HG02588 (cell line): ENCODE measurements around the gene SMOC2.

Source experiments
- ATAC-seq: cut with Tn5 transposase; IDR thresholded peaks from one replicate; pipeline ENCODE4 v1.9.1; 2021; ENCODE audit warnings: mild to moderate bottlenecking, moderate library complexity; ENCODE audit not compliant: unreplicated experiment

SMOC2 gene, protein sequence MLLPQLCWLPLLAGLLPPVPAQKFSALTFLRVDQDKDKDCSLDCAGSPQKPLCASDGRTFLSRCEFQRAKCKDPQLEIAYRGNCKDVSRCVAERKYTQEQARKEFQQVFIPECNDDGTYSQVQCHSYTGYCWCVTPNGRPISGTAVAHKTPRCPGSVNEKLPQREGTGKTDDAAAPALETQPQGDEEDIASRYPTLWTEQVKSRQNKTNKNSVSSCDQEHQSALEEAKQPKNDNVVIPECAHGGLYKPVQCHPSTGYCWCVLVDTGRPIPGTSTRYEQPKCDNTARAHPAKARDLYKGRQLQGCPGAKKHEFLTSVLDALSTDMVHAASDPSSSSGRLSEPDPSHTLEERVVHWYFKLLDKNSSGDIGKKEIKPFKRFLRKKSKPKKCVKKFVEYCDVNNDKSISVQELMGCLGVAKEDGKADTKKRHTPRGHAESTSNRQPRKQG

DNA sequence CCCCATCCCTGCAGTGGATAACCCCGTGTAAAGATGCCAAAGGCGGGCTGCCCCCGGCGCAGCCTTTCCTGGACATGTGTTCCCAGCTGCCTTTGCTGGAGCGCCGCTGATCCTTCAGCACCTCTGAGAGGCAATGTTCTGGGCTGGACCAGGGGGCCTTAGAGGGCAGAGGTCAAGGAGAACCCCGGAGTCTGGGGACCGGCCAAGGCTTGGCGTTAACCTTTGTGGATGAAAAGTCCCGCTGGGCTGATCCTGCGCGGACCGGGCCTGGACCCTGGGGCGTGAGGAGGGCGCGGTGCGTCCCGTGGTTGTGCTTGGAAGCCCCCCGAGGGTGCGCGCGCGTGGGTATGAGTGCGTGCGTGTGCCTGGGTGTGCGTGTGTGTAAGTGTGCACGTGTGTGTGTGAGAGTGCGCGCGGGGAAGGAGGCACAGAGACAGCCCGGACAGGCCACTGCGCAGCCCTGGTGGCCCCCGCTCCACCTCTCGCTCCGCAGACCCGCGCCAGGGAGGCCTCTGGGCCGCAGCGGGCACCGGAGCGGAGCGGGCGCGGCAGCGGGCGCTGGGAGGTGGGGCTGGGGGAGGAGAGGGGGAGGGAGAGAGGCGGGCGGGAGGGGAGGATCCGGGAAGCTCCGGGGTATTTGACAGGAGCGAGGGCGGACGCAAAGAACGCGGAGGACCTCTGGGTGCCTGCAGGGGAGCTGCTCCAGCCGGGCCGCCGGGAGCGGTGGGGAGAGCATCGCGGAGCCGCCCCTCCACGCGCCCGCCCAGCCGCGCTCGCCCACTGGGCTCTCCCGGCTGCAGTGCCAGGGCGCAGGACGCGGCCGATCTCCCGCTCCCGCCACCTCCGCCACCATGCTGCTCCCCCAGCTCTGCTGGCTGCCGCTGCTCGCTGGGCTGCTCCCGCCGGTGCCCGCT, at the start of gene SMOC2:
Gene SMOC2, plus strand, starts transcription at position 665 of the 914 bp plus-strand sequence. Its CDS starts 187 bp downstream, at position 852.
- ATAC-seq: no peak

DNA sequence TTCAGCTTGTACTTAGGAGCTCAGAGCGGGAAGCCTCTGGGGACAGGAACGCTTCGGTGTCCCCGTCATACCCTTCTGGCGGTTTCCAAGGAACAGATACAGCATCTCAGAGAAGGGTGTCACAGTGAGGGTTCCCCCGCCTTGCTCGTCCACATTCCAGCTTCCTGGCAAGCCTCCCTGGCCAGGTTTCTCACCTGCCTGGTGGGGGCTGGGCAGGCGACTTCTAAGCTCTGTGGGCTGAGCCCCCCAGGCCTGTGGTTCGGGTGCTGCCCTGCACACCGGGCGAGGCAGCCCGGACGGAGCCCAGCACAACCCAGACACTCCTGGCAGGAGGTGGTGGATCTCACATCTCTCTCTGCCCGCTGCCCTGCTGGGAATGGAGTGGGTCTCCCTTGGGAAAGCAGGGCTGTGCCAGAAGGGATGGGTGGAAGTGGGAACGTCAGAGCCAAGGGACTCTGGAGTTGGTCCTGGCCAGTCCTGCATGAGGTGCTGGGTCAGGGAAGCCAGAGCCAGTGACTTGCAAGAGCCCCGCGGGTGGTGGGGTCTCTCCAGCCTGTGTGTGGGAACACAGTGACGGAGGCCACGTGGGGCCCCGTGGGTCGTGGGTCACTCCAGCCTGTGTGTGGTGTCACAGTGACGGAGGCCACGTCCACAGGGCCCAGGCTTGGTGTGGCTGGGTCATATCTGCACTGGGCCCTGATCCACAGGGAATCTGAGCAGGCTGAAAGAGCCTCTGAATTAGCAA, 47.7 kb upstream of the SMOC2 start:
- no peak for ATAC-seq

DNA sequence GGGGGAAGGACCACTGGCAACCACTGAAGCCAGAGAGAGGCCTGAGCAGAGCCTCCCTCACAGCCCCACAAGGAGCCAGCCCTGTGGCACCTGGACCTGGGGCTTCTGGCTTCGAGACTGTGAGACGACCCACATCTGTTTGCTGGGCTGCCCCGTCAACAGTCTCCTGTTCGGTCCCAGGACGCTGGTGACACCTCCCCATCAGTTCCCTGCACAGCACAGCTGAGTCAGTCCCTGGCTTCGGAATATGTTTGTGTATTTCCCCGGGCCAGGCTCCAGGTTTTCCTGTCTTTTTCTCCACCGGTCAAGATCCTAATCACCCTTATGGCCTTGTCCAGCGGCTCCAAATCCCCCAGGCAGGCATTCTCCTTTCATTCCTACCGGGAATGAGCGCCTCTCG, 46.4 kb upstream of the SMOC2 start:
- no peak for ATAC-seq

DNA sequence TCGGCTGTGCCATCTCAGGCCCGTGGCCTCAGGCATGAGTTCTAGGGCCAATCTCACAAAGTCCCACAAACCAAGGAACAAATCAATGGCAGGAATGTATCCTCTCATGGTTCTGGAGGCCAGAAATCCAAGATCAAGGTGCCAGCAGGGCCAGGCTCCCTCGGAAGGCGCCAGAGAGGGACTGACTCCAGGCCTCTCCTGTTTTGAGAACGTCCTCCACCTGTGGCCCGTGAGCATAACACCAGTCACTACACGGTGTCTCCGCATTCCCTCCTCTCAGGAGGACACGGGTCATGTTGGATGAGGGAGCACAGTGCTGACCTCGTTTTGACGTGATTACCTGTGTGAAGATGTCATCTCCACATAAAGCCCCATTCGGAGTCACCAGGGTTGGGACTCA, 45.0 kb upstream of the SMOC2 start:
- no peak for ATAC-seq

DNA sequence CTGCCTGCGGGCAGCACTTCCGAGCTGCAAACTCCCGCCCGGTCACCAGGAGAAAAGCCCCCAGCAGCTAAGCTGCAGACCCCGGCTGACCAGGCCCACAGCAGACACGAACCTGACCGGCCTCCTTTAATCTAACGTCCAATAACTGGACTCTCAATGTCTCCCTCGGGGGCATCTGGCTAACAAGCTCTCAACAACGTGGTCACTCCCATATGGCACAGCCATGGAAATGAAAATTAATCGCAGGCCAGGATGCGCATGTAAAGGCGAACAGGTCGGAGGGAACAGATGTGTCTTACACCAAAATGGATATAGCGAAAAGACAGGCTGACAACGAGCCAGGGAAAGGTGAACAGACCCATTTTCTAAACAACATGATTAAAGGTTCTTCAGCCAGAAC, 44.4 kb upstream of the SMOC2 start:
- ATAC-seq: no peak

DNA sequence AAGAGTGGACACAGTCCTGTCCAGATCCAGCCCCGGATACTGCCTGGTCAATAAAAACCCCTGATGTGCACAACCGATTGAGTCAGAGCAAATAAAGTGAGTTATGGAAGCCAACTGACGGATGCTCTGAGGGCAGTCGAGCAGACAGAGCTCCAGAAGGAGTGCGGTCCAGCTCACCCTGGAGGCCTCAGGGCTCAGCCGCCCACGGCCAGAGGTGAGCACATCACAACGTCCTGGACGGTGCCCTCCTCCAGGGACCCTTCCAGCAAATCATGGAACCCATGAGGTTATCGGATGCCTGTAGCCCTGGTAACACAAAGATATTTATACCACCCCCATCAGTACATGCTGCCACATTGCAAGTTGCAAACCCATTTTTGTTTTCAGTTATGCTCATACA, 44.0 kb upstream of the SMOC2 start:
- no peak for ATAC-seq

DNA sequence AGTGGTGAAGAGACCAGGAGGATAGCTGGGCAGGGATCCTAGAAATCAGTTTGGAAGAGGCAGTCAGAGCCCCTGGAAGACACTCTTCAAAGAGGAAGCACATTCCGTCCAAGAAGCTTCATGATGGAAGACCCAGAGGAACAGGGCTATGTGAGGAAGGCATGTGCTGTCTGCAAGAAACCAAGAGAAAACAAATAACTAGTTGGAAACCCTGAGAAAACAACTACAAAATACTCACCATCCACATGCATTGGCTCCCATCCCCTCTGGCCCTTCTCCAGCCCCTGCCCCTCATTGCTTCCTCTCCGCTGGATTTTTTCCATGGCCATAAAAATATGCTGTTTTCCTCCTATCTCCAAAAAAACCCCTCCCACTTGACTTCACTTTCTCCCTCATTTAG, 40.9 kb upstream of the SMOC2 start:
- ATAC-seq: no peak

DNA sequence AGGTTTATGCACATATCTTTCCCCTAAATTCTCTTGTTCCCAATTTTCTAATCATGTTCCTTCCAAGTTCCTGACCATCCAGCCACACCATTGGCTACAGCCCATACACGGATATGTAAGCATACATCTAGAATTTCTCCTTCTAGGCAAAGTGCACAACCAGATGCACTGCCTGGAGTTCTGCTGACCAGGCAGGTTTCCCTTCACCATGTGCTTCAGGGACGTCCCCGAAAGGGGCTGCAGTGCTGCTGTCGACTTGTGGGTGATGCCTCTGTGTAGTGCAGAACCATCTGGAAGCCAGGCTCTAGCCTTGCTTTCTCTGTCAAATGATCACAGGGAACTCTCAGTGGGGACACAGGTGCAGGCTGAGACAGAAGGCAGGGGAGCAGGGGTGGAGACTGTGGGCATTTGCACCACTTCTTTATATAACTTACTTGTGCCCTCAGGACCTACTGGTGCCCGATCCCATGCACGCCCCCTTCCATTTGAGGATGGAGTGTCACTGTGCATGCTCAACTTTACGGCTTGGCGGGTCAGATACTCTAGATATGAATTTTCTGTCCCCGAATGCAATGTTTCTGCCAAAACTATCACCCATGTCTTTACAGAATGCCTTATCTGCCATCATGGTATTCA, 37.5 kb upstream of the SMOC2 start:
- no peak for ATAC-seq

DNA sequence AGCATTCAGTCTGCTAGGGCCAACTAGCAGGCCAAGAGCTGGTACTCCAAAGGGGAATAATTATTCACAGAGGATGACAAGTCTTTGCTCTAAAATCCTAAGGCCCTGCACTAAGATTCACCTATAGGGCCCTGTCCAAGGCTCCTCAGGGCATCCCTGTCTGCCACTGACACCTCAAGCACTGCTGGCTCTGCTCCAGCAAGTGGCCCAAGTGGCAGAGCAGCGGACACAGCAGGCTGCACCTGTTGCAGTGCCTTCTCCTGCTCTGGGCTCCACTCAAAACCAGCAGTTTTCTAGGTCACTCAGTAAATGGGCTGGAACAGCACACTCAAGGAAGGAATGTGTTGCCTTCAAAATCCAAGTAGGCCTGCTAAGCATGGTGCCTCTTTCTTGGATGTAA, 36.4 kb upstream of the SMOC2 start:
- no peak for ATAC-seq

DNA sequence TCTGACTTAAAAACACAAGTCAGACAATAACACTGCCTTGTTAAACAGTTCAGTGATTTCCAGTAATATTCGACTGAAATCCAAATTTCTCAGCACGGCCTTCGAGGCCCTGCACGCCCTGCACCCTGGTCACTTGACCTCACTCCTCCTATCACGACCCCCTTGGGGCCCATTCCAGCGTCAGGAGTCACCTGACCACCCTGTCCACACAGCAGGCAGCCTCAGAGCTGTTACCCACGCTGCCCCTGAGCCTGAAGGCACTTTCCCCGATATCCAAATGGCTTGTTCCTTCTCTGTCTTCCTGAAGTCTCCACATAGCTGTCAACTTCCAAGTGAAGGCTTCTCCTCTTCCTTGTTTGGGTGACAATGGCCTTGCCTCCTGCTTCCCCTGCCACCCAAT, 33.1 kb upstream of the SMOC2 start:
- no peak for ATAC-seq

DNA sequence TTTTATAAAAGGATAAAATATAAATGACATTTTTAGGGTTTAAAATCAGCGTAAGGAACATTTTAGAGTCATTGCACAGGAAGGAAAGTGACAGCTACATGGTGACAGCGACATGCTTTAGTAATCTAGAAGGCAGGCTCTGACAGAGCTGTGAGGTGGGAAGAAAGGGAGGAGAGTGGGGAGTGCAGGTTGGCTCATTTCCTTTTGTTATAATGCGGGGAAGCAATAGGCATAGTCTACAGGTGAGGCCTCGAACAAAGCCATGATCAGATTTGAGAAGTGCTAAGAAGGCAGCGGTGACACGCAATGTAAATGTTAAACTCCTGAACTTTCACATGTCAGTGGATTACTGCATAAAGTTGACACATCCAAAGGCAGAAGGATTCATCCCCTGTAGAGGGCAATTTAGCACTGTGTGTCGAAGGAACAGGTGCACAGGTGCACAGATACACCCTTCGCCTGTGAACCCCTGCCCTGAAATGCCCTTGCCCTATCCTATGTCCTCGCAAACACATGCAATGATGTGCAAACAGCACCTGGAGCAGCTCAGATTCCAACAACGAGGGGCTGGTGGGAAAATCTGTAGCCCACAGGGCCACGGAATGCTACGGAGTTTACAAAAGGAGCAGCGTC, 32.4 kb upstream of the SMOC2 start:
- no peak for ATAC-seq

DNA sequence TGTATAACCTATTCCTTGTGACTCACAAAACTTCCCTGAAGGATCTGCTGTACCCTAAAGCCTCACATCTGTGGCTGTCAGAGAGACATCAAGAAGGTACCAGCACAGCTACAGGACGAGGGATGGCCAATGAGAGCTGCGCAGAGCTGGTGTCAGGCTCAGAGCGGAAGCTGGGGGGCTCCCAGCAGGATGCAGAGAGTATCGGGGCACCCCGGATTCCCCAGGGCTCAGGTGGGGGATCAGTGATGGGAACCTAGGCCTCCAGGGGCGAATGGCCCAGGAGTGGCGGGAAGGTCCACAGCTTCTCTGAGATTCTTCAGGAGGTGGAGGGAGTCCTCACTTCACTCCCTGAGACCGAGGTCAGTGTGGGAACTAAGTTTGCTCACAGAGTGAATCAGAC, 30.9 kb upstream of the SMOC2 start:
- no peak for ATAC-seq

DNA sequence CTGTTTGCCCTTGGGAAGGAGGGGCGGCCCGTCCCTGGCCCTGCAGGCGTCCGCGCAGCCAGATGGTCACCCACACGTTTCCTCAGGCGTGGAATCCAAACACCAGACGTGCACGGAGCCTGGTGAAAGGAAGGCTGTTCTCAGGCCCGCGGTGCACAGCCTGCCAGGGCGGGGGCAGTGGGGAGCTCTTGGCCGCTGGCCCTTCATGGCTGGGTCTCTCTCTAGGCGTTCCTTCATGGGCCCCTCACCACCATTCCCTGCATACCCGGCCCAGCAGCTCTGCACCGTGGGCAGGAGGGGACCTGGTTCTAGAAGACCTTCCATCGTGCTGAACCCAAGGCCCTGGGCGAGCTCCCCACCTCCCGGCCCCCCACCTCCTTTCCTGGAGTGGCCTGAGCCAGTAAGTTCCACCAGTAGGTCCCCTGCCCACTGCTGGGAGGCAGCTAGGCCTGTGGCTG, 30.4 kb upstream of the SMOC2 start:
- no peak for ATAC-seq

DNA sequence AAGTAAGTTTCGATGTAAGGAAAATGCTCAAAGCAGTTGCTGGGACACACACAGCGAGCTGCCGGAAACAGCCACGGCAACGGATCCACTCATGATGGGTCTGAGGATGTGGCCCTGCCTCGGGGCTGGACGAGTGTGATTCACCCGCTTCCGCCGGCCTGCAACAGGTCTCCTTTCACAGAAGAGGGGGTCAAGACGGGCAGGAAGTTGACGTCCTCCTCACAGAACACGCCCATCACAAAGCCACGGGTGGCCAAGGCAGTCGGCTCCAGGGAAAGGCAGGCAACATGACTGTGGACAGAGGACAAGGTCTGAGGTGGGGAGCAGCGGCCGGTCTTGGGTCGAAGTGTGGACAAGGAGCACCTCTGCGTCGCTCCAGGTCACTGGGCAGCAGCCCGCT, 29.9 kb upstream of the SMOC2 start:
- no peak for ATAC-seq

DNA sequence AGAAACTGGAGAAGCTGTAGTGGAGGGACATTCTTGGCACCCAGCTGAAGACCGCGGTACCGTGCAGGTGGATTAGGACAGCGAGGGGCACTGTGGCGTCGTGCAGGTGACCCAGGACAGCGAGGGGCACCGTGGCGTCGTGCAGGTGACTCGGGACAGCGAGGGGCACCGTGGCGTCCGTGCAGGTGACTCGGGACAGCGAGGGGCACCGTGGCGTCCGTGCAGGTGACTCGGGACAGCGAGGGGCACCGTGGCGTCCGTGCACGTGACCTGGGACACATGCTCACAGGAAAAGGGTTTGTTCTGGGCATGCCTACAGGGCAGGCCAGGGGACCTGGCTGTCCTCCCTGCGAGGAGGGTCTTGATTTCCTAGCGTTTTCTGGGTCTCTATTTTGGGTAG, 29.2 kb upstream of the SMOC2 start:
- no peak for ATAC-seq

DNA sequence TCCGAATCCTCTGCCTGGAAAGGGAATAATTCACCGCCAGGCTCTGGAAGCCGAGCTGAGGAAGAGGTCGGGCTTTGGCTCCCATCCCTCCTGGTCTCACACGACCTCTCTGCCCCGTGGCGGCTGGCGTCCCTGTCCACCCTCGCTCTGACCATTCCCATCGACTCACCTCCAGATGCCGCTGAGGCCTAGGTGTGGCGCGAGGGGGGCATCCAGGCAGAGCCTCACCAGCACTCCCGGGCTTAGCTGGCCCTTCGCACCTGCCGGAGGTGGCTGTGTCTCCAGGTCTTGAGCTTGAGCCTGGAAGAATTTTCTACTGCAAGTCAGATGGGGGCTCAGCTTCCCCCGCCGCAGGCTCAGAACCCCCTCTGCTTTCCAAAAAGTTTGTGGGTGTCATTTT, 28.5 kb upstream of the SMOC2 start:
- ATAC-seq: no peak

DNA sequence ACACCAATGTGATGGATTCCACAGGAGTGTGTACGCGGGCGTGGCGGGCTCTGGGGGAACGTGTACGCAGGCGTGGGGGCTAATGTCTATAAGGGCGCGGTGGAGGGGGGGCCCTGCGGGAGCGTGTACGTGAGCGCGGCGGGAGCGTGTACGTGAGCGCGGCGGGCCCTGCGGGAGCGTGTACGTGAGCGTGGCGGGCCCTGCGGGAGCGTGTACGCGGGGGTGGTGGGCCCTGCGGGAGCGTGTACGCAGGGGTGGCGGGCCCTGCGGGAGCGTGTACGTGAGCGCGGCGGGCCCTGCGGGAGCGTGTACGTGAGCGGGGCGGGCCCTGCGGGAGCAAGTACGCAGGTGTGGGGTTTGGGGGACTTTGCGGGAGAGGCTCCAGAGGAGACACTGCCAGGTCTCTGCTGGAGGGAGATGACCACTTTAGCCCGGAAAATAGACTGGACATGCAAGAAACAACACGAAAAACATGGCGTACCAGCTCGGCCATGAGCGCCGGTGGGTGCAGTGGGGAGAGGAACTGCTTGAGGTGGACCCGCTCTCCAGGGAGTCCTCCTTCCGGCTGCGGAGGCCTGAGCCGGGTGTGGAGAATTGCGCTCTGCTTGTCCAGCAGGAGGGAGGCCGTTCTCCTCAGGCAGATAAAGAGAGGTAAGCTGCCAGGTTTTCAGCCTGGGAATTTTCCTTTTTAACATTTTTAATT, 27.8 kb upstream of the SMOC2 start:
- ATAC-seq: no peak

DNA sequence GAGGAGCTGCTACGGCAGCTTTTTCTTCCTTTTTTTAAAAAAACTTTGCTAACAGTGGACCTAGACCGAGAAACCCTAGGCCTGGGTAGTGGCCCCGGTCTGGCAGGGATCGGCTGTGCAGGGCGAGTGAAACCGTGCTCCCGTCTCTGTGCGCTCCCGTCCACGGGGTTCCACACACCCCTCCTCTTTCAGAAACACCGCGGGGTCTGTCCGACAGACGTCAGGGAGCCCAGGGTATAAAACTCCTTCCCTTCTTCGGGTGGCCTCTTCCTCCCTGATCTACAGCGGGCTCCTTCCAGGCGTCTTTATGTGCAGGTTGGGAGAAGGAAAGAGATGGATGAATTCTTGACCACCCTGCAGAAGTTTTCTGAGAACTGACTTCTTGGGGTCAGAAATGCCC, 27.1 kb upstream of the SMOC2 start:
- ATAC-seq: no peak

DNA sequence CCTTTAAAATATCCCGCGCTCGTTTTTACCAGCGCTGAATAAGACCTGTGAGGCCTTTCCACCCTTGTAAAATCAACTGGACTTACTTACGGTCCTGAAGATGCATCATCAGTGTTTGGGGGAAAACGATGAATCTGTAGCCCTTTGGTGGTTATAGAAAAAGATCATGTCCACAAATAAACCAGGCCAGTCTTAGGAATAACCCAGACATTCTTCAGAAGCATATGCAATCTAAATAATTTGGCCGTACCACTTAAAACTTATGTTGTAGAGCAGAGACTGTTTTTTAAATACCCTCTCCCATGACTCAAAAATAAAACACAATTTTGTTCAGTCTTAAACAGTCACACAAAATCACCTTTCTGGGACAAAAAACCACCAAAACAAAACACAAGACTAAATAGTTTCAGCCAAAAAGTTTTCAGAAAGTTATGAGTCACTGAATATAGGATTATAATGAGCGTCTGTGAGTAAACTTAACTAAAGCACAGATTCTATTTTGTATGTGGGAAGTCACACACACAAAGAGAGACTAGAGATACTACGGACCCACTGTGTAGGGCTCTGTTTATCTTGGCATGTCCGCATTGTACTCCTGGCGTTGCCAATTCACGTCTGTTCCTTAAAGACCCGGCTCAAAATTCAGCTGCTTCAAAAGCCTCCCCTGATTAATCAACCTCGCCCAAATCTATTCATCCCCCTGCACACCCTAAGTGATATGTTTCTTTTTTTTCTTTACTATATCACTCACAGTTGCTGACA, 26.5 kb upstream of the SMOC2 start:
- no peak for ATAC-seq
